Ureter (tissue), 1 donor: ENCODE results near the gene ATAT1. TPM values are rescaled to one million over a fixed set of nuclear protein-coding genes. Genes with fewer than 3 reads are reported as not detected.

Experiments used
- DNase-seq: peaks from one replicate; pipeline ENCODE4 v3.0.0-alpha.2; 2020; ENCODE audit warnings: low spot score
- total RNA-seq: library from RNA; stranded (reverse); gene quantifications from one replicate; pipeline ENCODE4 v1.2.4, GENCODE V29; 2023
- donor health status: DM: yes; HTN: yes; CAD: no.

ATAT1 gene
- total RNA-seq, 1 donor from 2014 or later: 22.7 TPM

DNA sequence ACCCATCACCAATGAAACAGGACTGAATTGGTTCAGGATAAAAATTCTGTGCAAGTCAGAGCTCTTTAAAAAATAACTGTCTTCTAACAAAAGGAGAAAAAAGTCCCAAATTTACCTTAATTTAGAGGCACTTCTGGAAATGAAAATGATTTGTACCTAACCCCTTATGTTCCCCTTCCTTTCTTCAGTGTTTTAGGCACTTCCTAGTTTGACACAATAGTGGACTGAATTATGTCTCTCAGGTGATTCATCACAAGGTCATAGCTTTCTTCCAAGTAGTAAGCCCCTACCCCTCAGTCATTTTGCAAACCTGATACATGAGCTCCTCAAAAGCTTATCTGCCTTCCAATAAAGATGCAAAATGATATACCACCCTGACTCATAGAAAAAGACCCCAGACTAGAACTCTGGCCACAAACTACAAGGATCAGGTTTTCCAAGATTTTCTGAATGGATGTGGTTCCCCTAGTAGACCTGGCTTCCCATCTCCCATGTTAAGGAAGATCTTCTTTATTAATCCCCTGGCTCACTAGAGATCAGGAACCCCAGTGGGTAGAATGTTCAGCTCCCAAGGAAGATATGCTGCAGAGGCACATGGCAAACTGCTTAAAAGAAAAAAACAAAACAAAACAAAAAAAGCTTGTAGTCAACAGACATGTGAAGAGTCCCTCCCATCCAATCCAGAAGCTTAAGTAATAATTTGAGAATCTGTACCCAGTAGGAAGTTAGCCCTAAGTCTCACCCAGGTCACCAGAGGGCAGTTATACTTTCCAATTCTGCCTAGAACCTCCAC is 13.2 kb upstream of the ATAT1 start:
- no peak for DNase-seq

DNA sequence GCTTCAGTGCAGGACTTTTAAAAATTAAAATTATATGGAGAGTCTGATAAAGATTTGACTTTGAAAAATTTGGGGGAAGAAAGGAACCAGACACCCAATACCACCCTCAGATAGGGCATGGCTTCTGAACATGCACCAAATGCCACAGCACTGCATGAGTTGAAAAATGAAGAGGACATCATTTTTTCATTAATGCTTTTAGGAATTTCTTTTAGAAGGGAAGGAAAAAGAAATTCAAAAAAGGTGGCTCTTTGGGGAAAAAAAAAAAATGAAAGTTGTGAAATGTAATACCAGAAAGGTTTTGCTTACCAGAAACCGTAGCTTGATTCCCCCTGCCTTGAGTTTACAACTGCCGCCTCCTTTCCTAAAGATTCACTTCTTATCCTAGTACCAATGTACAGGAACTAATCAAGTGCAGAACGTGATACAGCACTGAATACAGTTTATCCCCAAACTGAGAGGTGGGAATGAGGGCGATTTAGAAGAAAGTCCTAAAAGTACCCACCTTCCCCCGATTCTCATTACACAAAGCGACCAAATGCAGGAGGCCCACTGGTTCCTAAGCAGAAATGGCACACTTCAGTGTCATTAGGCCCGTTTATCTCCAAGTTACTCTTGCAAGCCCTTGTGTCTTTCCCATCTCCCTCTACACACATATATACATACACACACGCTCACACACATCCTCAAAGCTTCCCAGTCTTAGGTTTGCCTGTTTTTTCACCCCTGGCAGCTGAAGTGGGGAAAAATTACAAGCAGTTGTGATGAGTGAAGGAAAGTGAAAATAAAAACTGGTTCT is 12.4 kb upstream of the ATAT1 start:
- DNase-seq: no peak

DNA sequence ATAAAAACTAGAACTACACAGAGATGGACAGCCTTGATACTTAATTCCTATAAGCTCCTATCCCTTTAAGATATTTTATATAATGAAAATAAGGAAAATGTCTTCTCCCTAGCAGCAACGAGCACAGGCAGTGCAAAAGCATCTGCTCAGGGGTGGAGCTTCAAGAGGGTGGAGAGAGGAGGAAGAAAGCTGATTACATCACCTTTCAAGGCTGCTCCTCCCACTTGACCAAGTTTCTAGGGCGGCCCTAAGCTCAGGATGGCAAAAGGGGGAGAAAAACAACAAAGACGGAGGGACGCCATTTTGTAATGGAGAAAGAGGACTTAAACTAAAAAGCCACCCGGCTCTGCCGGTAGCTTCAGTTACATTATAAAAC is 11.8 kb upstream of the ATAT1 start:
- peak; percentile 94 for DNase-seq

DNA sequence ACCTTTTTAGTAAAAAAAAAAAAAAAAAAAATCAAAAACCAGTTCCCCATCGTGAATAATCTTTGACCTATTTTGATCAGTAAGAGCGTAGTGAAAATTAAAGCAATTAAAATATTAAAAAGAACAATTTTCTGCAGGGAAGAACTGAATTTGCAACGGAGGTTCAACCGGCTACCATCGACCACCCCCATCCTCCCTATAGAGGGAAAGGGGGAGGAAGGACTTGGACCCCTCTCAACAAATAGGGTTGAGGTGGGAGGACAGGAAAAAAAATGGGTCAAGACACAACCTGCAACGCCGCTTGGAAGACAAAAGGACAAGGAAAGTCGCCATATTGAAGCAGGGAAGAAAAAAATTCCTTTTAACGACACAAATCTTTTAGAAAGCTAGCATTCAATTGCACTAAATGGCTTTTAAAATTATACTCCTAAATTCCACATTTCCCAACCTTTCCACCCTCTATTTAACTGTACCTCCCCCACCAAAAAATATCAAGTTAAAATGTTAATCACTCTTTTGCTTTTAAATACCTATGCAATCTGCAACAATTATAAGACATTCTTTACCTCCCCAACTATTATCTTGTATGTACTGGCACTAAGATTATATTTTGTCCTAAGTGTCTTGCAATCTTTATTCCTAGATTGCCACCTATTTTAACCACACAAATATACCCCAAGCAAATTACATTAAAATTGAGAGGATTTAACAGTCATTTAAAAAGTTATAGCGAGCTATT is 11.3 kb upstream of the ATAT1 start:
- peak; percentile 64 for DNase-seq

DNA sequence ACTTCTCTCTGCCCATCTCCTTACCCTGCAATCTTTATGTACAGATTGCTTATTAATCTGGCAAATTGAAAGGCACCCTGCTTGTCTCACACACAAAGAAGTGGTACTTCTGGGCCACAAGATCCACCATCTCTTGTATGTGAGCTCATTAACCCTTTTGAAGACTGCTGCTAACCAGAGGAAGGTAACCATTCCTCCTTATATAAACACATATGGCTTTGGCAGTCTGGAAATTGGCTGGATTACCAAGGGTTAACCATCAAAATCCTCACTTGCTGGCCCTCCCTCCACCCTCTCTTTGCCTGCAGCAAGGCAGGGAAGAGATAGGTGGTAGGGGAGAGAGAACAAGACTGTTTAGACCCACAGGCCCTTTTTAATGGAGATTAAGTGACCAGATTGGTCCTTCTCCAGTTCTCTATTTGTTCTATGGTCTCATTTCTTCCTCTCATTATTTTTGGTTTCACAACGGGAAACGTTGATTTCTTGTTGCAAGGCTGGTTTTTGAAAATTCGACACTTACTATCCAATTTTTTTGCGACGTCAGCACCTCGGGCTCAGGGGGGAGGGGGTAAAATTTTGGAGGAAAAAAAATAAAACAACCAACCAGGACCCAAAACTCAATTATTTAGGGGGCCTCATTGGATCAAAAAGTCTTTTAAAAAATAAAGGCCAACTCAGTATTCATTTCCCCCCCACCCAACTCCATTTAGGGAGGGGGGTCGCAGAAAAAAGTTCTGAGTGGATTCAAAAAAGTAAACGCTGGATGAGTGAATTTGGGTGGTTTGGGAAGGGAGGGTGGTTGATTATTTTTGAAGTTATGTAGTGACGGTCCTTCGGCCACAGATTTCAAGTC is 10.5 kb upstream of the ATAT1 start:
- DNase-seq: no peak

DNA sequence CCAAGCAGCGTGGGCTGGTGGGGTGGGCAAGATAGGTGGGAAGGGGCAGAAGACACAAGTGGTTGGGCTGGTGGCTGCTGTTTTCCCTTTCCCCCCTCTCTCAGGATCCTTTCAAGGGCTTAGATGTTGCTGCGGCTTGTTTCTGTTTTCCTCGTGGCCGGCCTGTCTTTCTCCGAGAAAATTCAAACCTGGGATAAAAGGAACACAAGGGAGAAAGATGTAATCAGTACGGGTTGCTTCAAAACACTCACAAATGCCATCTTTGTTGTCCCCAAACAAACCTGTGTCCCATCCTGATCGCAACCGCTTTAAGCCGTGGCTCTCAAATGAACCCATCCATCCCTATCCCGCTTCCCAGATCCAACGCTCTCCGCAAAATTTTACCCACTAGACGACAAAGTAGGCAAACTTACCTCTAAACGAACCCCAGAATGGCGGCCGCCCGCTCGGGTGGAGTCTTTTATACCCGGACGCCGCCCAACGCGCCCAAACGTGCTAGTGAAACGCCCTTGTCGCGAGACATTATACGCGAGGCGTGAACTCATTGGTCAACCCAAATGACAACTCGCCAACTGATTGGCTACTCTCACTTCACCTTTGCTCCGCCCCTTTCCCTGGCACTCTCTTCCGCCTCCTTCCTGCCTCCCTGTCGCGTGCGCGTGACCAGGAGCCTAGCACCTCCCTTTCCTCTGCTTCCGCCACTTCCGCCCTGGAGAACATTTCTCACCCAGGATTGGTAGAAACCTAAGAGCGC is 9.7 kb upstream of the ATAT1 start, which contains the start of gene PPP1R10:
Gene PPP1R10, minus strand, starts transcription at position 433 of the 754 bp plus-strand sequence. CDS start 7,299 bp downstream, outside the sequence.
- DNase-seq: peak; percentile 99

DNA sequence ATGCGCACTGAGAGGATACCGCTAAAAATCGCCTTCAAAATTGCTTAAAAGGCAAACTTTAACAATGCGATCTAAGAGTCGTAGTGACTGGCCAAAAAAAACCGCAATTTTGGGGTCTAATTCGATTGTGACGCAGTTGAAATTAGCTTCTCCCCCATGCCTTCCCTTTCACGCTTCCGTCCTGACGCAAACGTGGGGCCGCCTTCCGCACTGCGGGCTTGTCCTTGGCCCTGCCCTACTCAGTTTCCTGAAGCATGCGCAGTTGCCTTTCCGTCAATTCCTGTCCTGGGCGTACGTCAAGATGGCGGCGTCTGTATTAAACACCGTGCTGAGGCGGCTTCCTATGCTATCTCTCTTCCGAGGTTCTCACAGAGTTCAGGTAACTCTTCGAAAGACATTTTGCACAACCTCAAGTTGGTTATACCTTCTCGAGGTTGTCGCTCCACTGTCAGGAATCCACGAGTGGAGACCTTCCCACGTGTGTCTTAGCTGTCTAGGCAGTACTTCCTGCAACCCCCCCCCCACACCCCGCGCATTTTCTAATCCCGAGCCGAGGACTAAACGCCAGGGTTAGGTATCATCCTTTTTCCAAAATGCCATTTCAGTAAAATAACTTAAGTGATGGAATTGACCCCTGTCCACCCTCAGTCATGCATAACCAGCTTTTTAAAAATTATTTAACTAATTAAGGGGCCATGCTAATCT is 9.0 kb upstream of the ATAT1 start, which contains the start of gene MRPS18B:
Gene MRPS18B, plus strand, starts transcription at position 276 of the 705 bp plus-strand sequence. Its CDS starts 26 bp downstream, at position 302.
- peak; percentile 99 for DNase-seq

DNA sequence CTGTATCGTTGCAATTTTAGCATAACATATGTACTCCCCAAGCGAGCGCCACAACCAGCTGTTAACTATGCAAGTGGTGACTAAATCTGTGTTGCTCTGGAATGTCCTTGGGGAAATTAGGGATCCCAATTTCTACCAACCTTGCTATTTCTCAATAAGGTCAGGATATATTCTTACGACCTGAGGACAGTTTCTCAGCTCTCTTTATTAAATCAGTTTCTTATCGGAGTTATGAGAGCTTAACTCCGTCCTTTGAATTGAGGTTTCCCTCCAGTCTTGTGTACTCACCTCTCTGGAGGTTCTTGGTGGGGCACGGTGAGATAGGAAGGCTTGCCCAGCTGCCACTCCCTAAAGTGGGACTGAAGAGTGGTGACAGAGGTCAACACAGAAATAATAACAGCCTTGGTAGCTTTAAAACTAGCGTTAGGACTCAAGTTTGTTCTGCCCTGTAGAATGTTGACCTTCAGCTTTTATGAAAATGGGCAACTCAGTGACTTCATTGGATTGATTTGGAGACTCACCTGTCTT is 8.3 kb upstream of the ATAT1 start:
- no peak for DNase-seq

DNA sequence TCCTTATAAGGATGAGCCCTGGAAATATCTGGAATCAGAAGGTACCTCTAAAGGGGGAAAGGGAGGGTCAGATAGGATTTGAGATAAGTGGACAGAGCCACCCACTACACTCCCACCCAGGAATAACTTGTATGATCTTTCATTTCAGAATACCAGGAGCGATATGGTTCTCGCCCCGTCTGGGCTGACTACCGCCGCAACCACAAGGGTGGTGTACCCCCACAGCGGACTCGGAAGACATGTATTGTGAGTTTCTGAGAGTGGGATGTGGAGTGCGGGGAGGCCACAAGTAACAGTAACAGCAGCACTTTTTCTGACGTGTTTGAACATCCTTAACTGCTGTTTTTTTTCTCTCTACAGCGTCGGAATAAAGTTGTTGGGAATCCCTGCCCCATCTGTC is 7.1 kb upstream of the ATAT1 start:
- DNase-seq: no peak

DNA sequence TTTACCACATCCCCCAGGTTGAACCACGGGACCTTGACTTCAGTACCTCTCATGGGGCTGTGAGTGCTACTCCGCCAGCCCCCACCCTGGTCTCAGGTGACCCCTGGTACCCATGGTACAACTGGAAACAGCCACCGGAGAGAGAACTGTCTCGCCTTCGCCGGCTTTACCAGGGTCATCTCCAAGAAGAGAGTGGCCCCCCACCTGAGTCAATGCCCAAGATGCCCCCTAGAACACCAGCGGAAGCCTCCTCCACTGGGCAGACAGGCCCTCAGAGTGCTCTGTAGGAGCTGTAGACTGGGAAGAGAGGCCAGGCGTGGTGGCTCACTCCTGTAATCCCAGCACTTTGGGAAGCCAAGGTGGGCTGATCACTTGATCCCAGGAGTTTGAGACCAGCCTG is 1.2 kb upstream of the ATAT1 start:
- no peak for DNase-seq

DNA sequence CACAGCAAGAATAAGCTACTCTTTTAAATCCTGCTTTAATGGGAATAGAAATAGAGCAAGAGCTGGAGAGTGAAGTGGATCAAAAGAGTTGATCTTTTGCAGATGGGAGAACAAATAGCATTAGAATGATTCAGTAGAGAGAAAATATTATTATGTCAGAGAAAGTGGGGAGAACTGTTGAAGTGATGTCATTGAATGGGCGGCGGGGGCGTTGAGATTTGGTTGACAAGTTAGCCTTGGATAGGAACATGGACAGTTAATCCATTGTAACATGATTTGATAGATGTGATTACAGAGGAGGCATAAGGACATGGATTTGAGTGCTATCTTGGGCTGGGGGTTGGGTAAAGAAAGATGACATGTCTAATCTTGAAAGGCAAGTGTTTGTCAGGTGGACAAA is 9.2 kb downstream of the ATAT1 start:
- no peak for DNase-seq

DNA sequence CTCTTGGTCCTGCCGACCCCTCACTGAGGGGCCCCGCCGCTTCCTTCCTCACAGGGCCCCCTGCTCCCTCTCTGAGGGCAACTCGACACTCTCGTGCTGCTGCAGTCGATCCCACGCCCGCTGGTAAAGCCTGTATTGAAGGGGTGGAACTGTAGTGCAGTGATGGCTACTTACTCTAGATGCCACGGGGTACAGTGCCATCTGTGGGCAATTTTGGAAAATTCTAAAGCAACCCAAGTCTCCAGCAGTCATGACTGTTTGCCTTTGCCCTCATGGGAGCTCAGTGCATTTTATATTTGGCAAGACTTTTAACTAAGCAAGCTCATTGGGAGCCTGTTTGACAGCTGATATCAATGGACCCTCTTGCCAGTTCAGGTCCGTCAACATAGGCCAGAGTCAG is 13.8 kb downstream of the ATAT1 start:
- no peak for DNase-seq

DNA sequence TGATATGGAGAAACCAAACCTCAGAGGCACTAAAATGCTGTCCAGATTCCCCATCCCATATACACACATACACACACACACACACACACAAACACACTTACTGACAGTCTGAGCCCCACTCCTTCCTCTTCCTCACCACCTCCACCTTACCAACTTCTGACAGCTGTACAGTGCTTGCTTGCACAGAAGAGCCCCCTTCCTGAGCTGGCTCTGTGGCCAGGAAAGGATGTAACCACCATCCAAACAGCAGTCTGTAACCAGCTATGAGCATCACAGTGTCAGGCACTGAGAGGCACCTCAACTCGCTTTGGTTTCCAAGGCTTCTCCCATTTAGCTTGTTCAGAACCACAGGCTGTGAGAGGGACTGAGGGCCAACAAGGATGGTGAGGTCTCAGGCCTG is 14.4 kb downstream of the ATAT1 start:
- no peak for DNase-seq

DNA sequence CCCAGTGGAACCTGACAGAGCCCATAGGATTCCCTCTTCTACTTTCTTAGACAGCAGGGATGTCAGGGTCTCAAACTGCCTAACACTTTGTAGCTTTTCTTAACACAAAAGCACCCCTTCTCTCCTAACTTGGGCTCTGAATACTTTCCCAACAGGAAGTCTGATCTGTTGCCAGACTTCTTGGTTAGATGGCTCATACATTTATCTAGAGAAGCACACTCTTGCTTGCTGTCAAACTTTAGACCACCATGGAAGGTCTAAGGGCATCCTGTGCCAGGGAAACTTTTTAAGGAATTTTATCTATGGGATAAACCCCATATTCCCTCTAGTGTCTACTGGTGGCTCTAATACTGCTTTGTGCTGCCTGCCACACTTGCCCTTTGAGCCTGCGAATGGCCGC is 17.0 kb downstream of the ATAT1 start:
- DNase-seq: no peak

DNA sequence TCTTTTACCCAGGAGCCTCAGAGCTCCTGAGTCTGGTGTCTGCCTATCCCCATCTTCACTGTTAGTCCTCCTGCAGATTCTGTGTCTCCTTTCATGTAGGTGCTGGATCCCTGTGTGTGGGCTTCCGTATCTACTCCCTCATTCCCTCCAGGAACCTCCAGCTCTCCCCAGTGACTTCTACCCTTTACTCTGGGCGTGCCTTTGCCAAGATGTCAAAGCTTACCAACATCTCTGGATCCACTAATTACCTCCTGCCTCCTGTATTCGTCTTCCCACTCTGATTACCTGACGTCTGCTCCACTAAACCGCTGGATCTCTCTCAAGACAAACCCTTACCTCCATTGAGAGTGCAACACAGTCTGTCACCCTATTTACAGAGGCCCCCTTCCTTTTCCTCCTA is 18.1 kb downstream of the ATAT1 start:
- no peak for DNase-seq

DNA sequence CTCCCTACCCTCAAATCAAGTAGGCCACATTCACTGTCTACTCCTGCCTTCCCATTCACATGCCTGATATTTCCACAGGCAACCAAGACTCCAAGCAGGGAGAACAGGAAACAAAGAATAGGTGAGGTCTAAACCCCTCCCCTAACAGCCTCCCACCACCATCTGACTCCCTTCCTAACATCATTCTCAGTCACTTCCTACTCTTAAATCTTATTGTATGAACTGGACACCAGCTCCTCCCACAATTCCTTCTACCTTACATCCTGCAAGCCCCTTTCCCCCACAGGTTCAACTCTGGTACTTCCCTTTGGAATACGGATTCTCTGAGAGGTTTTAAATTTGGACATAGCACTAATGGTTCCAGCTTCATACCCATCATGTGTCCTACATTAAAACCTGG is 19.3 kb downstream of the ATAT1 start:
- DNase-seq: no peak

DNA sequence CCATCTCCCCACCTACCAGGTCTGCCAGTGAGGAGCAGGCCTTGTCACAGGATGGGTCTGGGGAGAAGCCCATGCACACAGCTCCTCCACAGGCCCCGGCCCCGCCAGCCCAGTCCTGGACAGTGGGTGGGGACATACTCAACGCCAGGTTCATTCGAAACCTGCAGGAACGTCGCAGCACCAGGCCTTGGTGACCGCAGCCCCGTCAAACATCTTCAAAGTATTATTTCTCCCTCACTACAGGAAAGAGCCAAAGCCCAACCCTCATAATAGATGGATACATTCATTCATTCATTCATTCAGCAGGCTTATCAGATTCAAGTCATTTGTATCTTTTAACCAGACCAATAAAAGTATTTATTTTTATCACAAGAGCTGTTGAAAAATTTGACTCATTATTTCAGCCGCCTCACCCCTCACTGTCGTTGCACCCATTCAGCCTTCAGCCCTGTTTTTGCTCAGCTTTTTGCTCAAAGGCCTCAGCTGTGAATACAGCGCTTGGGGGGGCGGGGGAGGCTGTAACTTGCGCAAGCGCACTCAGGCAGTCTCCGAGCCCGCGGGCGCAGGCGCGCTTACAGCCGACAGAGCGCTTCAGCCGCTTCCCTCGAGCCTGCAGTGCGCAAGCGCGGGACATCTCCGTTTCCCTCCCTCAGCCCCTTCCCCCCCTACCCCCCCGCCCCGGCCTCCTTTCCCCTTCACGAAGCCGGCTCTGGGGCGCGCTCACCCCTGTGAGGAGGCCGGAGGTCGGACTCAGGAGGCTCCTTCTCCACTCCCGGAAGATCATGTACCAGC is 20.0 kb downstream of the ATAT1 start, which contains the start of gene C6orf136:
Gene C6orf136, plus strand, starts transcription at position 684 of the 792 bp plus-strand sequence. Its CDS starts 99 bp downstream, at position 783.
- DNase-seq: peak; percentile 91

DNA sequence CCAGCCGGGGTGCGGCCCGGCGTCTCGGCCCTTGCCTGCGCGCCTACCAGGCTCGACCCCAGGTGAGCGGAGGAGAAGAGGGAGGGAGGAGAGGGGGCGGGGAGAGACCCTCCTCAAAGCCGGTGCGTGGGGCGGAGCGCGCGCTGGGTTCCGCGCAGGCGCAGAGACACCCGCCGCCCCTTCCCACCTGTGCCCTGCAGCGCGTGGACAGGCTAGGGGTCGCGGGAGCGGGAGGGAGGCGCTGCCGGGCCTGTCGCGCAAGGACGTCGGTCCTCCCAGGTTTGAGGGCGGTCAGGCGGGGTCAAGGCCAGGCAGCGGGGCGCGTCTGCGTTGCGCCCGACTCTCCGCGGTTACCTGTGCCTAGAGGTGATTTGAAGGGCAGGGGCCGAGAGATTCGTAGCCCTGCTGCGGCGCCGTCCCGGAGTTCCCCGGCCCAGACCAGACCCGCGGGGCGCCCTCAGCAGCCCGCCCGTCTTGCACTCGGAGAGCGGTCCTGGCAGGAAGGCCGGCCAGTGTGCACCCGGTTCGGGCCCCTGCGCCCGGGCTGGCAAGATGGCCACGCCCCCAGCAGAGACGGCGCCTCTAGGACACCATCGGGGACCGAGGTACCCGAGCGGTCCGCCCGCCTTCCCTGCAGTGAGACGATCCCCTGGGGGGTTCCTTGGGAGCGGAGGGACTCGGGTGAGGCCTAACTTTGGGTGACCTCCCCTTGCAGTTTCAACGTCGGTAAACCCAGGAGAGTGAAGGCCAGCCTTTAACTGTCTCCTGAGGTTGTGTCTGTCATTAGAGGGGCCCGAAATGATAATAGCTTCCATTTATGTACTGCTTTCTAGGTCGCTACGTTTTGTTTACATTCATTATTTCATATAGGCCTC is 20.8 kb downstream of the ATAT1 start:
- peak; percentile 77 for DNase-seq
